K562 (cell line): ENCODE data around the gene NTPCR. TPM values are rescaled to one million over a fixed set of nuclear protein-coding genes. Genes with fewer than 3 reads are reported as not detected.
A peak's percentile ranks its signal among the peaks of the same experiment; 100 is the strongest.

ENCODE experiments used
- ATAC-seq: fragments of 200-7000 bp; cut with Tn5 transposase; 3 replicates; pipeline ENCODE4 v1.9.1; 2020; ENCODE audit warnings: moderate library complexity
- BruUV-seq: library from RNA; stranded (reverse); fragments of 400-500 nt; replicated peaks from 2 replicates; lab custom pipeline; 2021; lab: Mats Ljungman, UMichigan
- CTCF ChIA-PET: fragments of 300-600 bp; formaldehyde crosslinking; extraction: SDS; loops from one replicate; lab custom pipeline; 2021; ENCODE audit warnings: low intra/inter-chr PET ratio; lab: Yijun Ruan, JAX
- POLR2A ChIA-PET: fragments of 300-600, 350-650 bp; sonication (Branson Sonifier 250); formaldehyde crosslinking; extraction: SDS; loops from one replicate; lab custom pipeline; 2021; ENCODE audit warnings: antibody characterized with exemption, inconsistent platforms; lab: Yijun Ruan, JAX
- DNase-seq, 4 experiments: peaks; one replicate each; pipeline versions ENCODE4 v3.0.0 to v3.0.0-alpha.2; 2011 to 2018; ENCODE audit warnings: low spot score in 3 of 4, mixed read lengths in 3 of 4; ENCODE audit errors: extremely low read depth in 1 of 4
- FAIRE-seq: peaks from 2 replicates; lab custom pipeline; 2011; peaks lifted over from hg19 to GRCh38; lab: Jason Lieb, UNC
- H2AFZ ChIP-seq: 2 replicates; pipeline ENCODE4 v1.6.0; 2011; ENCODE audit warnings: low read depth, low read length, control low read depth, inconsistent platforms
- H3K27ac ChIP-seq: fragments of 200-600 bp; 3 replicates; pipeline ENCODE4 v1.8.0; 2011; ENCODE audit warnings: low read depth, mild to moderate bottlenecking, control low read depth, inconsistent platforms, low read length, moderate library complexity, mixed read lengths; ENCODE audit errors: extremely low read depth
- H3K27me3 ChIP-seq, 2 experiments: fragments of 300-600 bp in 1 of 2; 2 replicates in 1 of 2; 3 replicates in 1 of 2; pipeline versions ENCODE4 v1.6.0 to v1.8.0; 2011; ENCODE audit warnings: inconsistent platforms in 2 of 2, low read length in 2 of 2, mild to moderate bottlenecking in 1 of 2, mixed read lengths in 1 of 2, moderate library complexity in 1 of 2; ENCODE audit not compliant: control insufficient read depth in 2 of 2, insufficient read depth in 2 of 2
- H3K36me3 ChIP-seq: fragments of 300-600 bp; 3 replicates; pipeline ENCODE4 v1.8.0; 2011; ENCODE audit warnings: mild to moderate bottlenecking, low read length, inconsistent platforms; ENCODE audit not compliant: control insufficient read depth, insufficient read depth
- H3K4me1 ChIP-seq, 2 experiments: fragments of 200-600 bp in 1 of 2; replicated peaks in 1 of 2; 2 replicates in 1 of 2; 3 replicates in 1 of 2; pipeline versions ENCODE4 v1.5.1 to v1.8.0; 2011; ENCODE audit warnings: inconsistent platforms in 2 of 2, low read length in 2 of 2, mild to moderate bottlenecking in 1 of 2, mixed read lengths in 1 of 2, moderate library complexity in 1 of 2; ENCODE audit not compliant: control insufficient read depth in 2 of 2, insufficient read depth in 2 of 2
- H3K4me2 ChIP-seq: 2 replicates; pipeline ENCODE4 v1.6.1; 2011; ENCODE audit warnings: low read length, control low read depth, inconsistent platforms, mixed read lengths; ENCODE audit not compliant: insufficient read depth
- H3K4me3 ChIP-seq: fragments of 200-600 bp; sonication (generic), shearing (Covaris generic); 2 replicates; pipeline ENCODE4 v1.5.1; 2016; ENCODE audit warnings: control low read depth, inconsistent platforms
- H3K79me2 ChIP-seq: fragments of 200-600 bp; 3 replicates; pipeline ENCODE4 v1.8.0; 2011; ENCODE audit warnings: low read length, inconsistent platforms; ENCODE audit not compliant: control insufficient read depth, insufficient read depth
- H3K9ac ChIP-seq, 2 experiments: 2 replicates each; pipeline versions ENCODE4 v1.6.0 to v1.6.1; 2011; ENCODE audit warnings: low read depth in 2 of 2, low read length in 2 of 2, control low read depth in 1 of 2, inconsistent platforms in 1 of 2, mild to moderate bottlenecking in 1 of 2, mixed read lengths in 1 of 2; ENCODE audit not compliant: insufficient read depth in 1 of 2
- H3K9me1 ChIP-seq: one replicate; pipeline ENCODE4 v1.6.0; 2011; ENCODE audit warnings: inconsistent platforms, mild to moderate bottlenecking, low read length, moderate library complexity; ENCODE audit not compliant: control insufficient read depth, insufficient read depth
- H3K9me3 ChIP-seq: replicated peaks from 2 replicates; pipeline ENCODE4 v1.5.1; 2011; ENCODE audit warnings: low read depth, low read length, inconsistent platforms; ENCODE audit not compliant: control insufficient read depth, insufficient read depth
- H4K20me1 ChIP-seq: replicated peaks from 2 replicates; pipeline ENCODE4 v1.6.1; 2011; ENCODE audit warnings: low read length, inconsistent platforms, mixed read lengths; ENCODE audit not compliant: control insufficient read depth, insufficient read depth
- CBX3 ChIP-seq, 2 experiments: IDR thresholded peaks; 1 replicate in 1 of 2; 2 replicates in 1 of 2; pipeline ENCODE4 v1.6.1; 2012; ENCODE audit warnings: inconsistent platforms in 2 of 2, low read length in 2 of 2, borderline replicate concordance in 1 of 2, control low read depth in 1 of 2
- COPS2 ChIP-seq: fragments of 450-650 bp; conservative IDR thresholded peaks from 2 replicates; pipeline ENCODE4 v1.6.1; 2016; ENCODE audit warnings: mild to moderate bottlenecking, moderate library complexity
- FOXP4 ChIP-seq: sonication (generic); formaldehyde crosslinking; IDR thresholded peaks from 2 replicates; pipeline ENCODE4 v1.8.0; 2022; ENCODE audit warnings: mild to moderate bottlenecking, missing genetic modification reagents, borderline replicate concordance
- GATAD2B ChIP-seq: fragments of 450-650 bp; IDR thresholded peaks from 2 replicates; pipeline ENCODE4 v1.6.1; 2017; ENCODE audit warnings: mild to moderate bottlenecking, borderline replicate concordance
- MTA2 ChIP-seq: fragments of 450-650 bp; IDR thresholded peaks from 2 replicates; pipeline ENCODE4 v1.6.1; 2016; ENCODE audit warnings: low read depth
- PRPF4 ChIP-seq: fragments of 200-400 bp; formaldehyde crosslinking; IDR thresholded peaks from one replicate; pipeline ENCODE4 v1.6.1; 2017; ENCODE audit warnings: low read length, low read depth, mild to moderate bottlenecking; ENCODE audit not compliant: insufficient read depth, poor library complexity, severe bottlenecking
- RBM17 ChIP-seq: fragments of 200-400 bp; formaldehyde crosslinking; IDR thresholded peaks from 2 replicates; pipeline ENCODE4 v1.6.1; 2017; ENCODE audit warnings: low read depth, mild to moderate bottlenecking, low read length, borderline replicate concordance
- ZBTB1 ChIP-seq: sonication (generic); formaldehyde crosslinking; IDR thresholded peaks from 2 replicates; pipeline ENCODE4 v1.8.1; 2023; ENCODE audit warnings: missing genetic modification reagents, low read depth, mild to moderate bottlenecking, borderline replicate concordance
- ZNF518B ChIP-seq: fragments of 250-450 bp; sonication (Bioruptor Pico); IDR thresholded peaks from 2 replicates; pipeline ENCODE4 v1.5.0; 2021; ENCODE audit warnings: mild to moderate bottlenecking, moderate library complexity
- WGBS: fragments of 100-300 bp; shearing (Covaris generic); methylation state at CpG from one replicate; pipeline ENCODE4 v1.1.6; 2016; ENCODE audit warnings: low coverage, mixed read lengths; ENCODE audit not compliant: insufficient coverage; ENCODE audit errors: missing lambda C conversion rate; 5-methylcytosine and 5-hydroxymethylcytosine counted together
- in situ Hi-C: fragments of 300-500 bp; cut with MboI; formaldehyde crosslinking; loops from 4 replicates; pipeline ENCODE4 v1.15.0; 2018; ENCODE audit warnings: inconsistent platforms, mixed read lengths
- intact Hi-C: fragments of 100-400 bp; cut with micrococcal nuclease; formaldehyde crosslinking; loops from 2 replicates; pipeline ENCODE4 v1.14.2; 2022
- polyA plus RNA-seq, 8 experiments: library from polyadenylated mRNA; depleted of rRNA in 4 of 8; stranded (reverse) in 5 of 8; unstranded in 3 of 8; fragments of >200 nt; fragmentation: Nextera tagmentation in 2 of 8; fragmentation: Illumina TruSeq in 1 of 8; extraction: Ambion mirVana in 2 of 8; extraction: Trizol in 1 of 8; gene quantifications; 2 replicates each; pipeline versions ENCODE4 v1.2.1 to v1.2.3, GENCODE V29; 2011 to 2014; ENCODE audit warnings: inconsistent platforms in 1 of 8, missing spikeins in 1 of 8
- total RNA-seq, 7 experiments: library from RNA; depleted of rRNA in 6 of 7; stranded (reverse); fragments of >200 nt in 6 of 7; fragmentation: Illumina TruSeq in 2 of 7; extraction: Trizol in 2 of 7; gene quantifications; 2 replicates each; pipeline versions ENCODE4 v1.2.1 to v1.2.3, GENCODE V29; 2011 to 2021; ENCODE audit warnings: low replicate concordance in 1 of 7
- TF ChIP-seq, protein P1 (sequence below): fragments of 450-650 bp; IDR thresholded peaks from 2 replicates; pipeline ENCODE4 v1.6.1; 2016
- TF ChIP-seq, protein P2 (sequence below): sonication (generic); formaldehyde crosslinking; IDR thresholded peaks from 2 replicates; pipeline ENCODE4 v1.8.1; 2022; ENCODE audit warnings: missing genetic modification reagents

The NTPCR gene
- total and polyA plus RNA-seq, 9 of the 15 experiments (the other 6 are each of a cell fraction or from before 2014, with no cell fraction given): 19.3 to 105 (median 48.8) TPM

- Histone ChIP-seq H3K79me2 (no peaks in the 10 kb centered on the region), H3K9me3 (no peaks in the 10 kb centered on the region; the same call in none of the 2 replicates), H3K27me3 (no peaks in the 10 kb centered on the region), H3K9ac (no peak overlapping the region), H3K4me3 (no peak overlapping the region), H3K36me3 (peaks cover 51% of the 10 kb centered on the region; the same call in 2 of the 3 replicates), H3K4me2 (no peak overlapping the region), H4K20me1 (no peaks in the 10 kb centered on the region), H3K9me1 (no peaks in the 10 kb centered on the region), H2AFZ (no peak overlapping the region), H3K4me1 (no peaks in the 10 kb centered on the region), H3K27ac (no peak overlapping the region)
- POLR2A ChIA-PET: interaction anchor here (1.0 kb wide), 1 partner anchor 40 kb away, joined by 3 read pairs; no protein-coding TSS in a partner anchor
- no peak for DNase-seq
- no TSS peak for BruUV-seq
- intact Hi-C loops (no loop called here), in situ Hi-C loops (no loop called here)
- WGBS: 80% methylated on average over 2 of the region's 2 CpGs
- ATAC-seq: no peak
- peak; percentile 29 for FAIRE-seq
- CTCF ChIA-PET: no interaction called here
- TF ChIP-seq PRPF4 (no peak), RBM17 (no peak), ZBTB1 (CRISPR knock-in tag) (no peak), ZNF518B (CRISPR knock-in tag) (no peak), MTA2 (no peak), GATAD2B (no peak), CBX3 (IDR thresholded peaks at IDR 0.05; ENCODE audit: borderline replicate concordance in 1 of 2, low read length in 2 of 2) (peak in 1 of 2 experiments; percentile 95; a peak in 2 of 3 replicates), COPS2 (no peak), FOXP4 (no peak)
- TF ChIP-seq, protein P1, sequence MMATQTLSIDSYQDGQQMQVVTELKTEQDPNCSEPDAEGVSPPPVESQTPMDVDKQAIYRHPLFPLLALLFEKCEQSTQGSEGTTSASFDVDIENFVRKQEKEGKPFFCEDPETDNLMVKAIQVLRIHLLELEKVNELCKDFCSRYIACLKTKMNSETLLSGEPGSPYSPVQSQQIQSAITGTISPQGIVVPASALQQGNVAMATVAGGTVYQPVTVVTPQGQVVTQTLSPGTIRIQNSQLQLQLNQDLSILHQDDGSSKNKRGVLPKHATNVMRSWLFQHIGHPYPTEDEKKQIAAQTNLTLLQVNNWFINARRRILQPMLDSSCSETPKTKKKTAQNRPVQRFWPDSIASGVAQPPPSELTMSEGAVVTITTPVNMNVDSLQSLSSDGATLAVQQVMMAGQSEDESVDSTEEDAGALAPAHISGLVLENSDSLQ: peak; percentile 44; the same call in 1 of the 2 replicates
- TF ChIP-seq, protein P2, sequence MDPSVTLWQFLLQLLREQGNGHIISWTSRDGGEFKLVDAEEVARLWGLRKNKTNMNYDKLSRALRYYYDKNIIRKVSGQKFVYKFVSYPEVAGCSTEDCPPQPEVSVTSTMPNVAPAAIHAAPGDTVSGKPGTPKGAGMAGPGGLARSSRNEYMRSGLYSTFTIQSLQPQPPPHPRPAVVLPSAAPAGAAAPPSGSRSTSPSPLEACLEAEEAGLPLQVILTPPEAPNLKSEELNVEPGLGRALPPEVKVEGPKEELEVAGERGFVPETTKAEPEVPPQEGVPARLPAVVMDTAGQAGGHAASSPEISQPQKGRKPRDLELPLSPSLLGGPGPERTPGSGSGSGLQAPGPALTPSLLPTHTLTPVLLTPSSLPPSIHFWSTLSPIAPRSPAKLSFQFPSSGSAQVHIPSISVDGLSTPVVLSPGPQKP: no peak
These were observed 23.5 kb downstream of the NTPCR start for GRCh38 chr1:232973652-232974611.
